ENCODE results near the gene EHMT1.

GRCh38 chr9:137580209-137580953 is 38.4 kb upstream of the EHMT1 start:
- TF ChIP-seq CTCF (conservative IDR thresholded peaks at IDR 0.05; ENCODE audit: low read length), result no peak
- no peak for TF ChIP-seq EZH2phosphoT487 (IDR thresholded peaks at IDR 0.05; ENCODE audit: borderline replicate concordance)

Data from Loucy (cell line).